ENCODE data around the gene TMEM128. TPM values are rescaled to one million over a fixed set of nuclear protein-coding genes. Genes with fewer than 3 reads are reported as not detected.

The TMEM128 gene
- total RNA-seq, 2 donors from 2014 or later = 24.4 to 27.4 TPM

DNA sequence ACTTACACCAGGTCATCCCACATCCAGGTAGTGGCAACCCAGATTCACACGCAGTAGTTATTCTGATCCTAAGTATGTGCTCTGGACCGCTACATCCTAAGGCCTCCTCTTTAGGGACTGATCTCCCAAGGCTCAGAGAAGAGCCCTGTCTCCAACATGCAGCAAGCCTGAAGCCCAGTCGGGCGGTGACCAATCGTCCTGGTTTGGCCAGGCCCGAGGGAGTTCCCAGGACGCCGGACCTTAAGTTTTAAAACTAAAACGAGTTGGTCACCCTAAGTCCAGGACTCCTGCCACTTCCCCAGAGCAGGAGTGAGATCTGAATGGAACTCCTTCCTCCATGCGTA lies 41.5 kb upstream of the TMEM128 start:
- no peak for DNase-seq (ENCODE audit: low spot score)
- H3K36me3 ChIP-seq = peaks cover 7% of the 10 kb centered on the region
- ATAC-seq (ENCODE audit: insufficient number of reproducible peaks, low FRiP score, low read depth) = no peak
- H3K9me3 ChIP-seq = no peaks in the 10 kb centered on the region
- TF ChIP-seq, protein P1, sequence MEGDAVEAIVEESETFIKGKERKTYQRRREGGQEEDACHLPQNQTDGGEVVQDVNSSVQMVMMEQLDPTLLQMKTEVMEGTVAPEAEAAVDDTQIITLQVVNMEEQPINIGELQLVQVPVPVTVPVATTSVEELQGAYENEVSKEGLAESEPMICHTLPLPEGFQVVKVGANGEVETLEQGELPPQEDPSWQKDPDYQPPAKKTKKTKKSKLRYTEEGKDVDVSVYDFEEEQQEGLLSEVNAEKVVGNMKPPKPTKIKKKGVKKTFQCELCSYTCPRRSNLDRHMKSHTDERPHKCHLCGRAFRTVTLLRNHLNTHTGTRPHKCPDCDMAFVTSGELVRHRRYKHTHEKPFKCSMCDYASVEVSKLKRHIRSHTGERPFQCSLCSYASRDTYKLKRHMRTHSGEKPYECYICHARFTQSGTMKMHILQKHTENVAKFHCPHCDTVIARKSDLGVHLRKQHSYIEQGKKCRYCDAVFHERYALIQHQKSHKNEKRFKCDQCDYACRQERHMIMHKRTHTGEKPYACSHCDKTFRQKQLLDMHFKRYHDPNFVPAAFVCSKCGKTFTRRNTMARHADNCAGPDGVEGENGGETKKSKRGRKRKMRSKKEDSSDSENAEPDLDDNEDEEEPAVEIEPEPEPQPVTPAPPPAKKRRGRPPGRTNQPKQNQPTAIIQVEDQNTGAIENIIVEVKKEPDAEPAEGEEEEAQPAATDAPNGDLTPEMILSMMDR (IDR thresholded peaks at IDR 0.05) = no peak
- H3K27me3 ChIP-seq (replicated peaks; ENCODE audit: insufficient read depth) = no peaks in the 10 kb centered on the region
- H3K4me3 ChIP-seq = peak overlapping the region; percentile 84
- peak overlapping the region; percentile 57 to 66 for H3K27ac ChIP-seq
- peaks cover 17 to 22% of the 10 kb centered on the region in 2 donors for H3K4me1 ChIP-seq (ENCODE audit: control insufficient read depth in 1 of 2, low read depth in 2 of 2)

DNA sequence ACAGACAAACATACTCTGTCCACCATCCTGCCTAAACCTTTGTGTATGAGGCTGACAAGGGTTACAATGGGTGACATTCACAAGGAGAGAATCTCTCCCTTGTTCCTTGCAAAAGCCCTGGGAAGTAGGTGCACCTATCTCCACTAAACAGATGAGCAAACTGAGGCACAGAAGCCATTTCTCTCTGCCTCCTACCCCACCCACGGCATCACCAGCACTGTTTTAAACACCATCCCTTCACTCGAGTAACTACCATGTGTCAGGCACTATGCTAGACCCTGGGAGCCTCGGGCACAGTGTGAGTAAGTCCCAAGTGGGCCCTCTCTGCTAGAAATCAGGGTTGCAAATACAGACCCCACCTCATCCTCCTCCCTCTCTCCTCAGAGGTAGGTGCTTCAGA lies 41.0 kb upstream of the TMEM128 start:
- TF ChIP-seq, protein P1 (IDR thresholded peaks at IDR 0.05) = no peak

GRCh38 chr4:4288098-4288497 lies 40.1 kb upstream of the TMEM128 start:
- no peak overlapping the region for H3K27ac ChIP-seq
- H3K4me3 ChIP-seq = no peak overlapping the region
- TF ChIP-seq, protein P1 (IDR thresholded peaks at IDR 0.05) = no peak
- H3K27me3 ChIP-seq (replicated peaks; ENCODE audit: insufficient read depth) = no peaks in the 10 kb centered on the region
- H3K36me3 ChIP-seq = peaks cover 12% of the 10 kb centered on the region
- peaks cover 17 to 22% of the 10 kb centered on the region in 2 donors for H3K4me1 ChIP-seq (ENCODE audit: control insufficient read depth in 1 of 2, low read depth in 2 of 2)
- ATAC-seq (ENCODE audit: insufficient number of reproducible peaks, low FRiP score, low read depth) = no peak
- no peak for DNase-seq (ENCODE audit: low spot score)
- H3K9me3 ChIP-seq = no peaks in the 10 kb centered on the region

More for the DNA sequence above, 41.0 kb upstream of the TMEM128 start:
- H3K36me3 ChIP-seq = peaks cover 7% of the 10 kb centered on the region
- no peaks in the 10 kb centered on the region for H3K27me3 ChIP-seq (replicated peaks; ENCODE audit: insufficient read depth)
- H3K27ac ChIP-seq = no peak overlapping the region
- peaks cover 17 to 22% of the 10 kb centered on the region in 2 donors for H3K4me1 ChIP-seq (ENCODE audit: control insufficient read depth in 1 of 2, low read depth in 2 of 2)
- H3K4me3 ChIP-seq = peak overlapping the region; percentile 84
- H3K9me3 ChIP-seq = no peaks in the 10 kb centered on the region
- ATAC-seq (ENCODE audit: insufficient number of reproducible peaks, low FRiP score, low read depth) (no peak), DNase-seq (ENCODE audit: low spot score) (no peak)

DNA sequence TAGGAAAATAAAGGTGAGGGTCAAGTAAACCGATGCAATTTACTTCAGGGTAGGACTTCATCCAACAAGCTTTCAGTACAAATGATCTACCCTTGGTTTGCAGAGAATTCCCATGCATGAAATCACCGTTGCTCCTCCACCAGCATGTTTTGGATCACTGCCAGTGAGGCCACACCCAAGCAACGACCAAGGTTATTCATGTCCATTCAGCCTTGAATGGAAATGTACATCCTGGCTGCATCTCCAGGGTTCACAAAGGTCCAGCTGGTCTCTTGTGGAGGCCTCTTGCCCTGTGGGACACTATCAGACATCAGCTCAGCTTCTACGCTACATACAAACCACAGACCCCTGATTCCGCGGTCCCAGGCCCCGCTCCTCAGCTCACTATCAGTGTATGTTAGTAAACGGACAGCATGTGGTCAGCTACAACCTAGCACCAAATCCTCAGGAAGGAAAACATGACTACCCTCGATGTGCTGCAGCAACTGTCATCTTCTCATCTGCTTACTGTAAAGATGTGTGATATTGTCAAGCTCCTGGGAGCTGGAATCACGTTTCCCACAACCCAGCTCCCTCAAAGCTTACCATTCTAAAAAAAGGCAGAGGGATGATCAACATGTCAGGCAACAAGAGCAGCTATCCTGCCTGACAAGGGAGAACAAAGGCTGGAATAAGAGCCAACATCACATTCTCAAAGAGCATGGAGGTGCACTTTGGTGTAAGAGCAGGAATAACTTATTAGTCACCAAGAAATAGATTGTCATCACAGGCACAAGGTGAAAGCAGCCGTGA lies 37.0 kb upstream of the TMEM128 start:
- no peak overlapping the region for H3K27ac ChIP-seq
- DNase-seq (ENCODE audit: low spot score) = no peak
- H3K36me3 ChIP-seq = peaks cover 29% of the 10 kb centered on the region
- H3K4me3 ChIP-seq = no peak overlapping the region
- H3K9me3 ChIP-seq = no peaks in the 10 kb centered on the region
- peaks cover 8 to 10% of the 10 kb centered on the region in 2 donors for H3K4me1 ChIP-seq (ENCODE audit: control insufficient read depth in 1 of 2, low read depth in 2 of 2)
- TF ChIP-seq, protein P1 (IDR thresholded peaks at IDR 0.05) = no peak
- no peaks in the 10 kb centered on the region for H3K27me3 ChIP-seq (replicated peaks; ENCODE audit: insufficient read depth)
- ATAC-seq (ENCODE audit: insufficient number of reproducible peaks, low FRiP score, low read depth) = no peak

DNA sequence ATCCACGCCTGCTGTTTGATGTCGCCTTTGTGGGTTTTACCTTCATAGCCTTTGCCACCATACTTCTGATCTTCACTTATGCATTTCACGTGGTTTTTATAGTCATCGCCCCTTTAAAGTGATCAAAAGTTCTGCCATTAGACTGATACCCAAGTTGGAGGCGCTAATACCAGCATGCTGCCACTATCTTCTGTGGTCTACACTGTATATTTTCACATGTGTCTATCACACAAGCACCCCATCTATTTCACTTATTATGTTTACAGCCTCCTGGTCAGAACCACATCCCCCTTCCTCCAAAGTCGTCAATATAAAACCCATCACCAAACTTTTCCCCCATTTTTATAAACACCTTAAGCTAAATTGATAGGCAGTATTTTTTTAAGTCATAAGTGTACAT lies 33.8 kb upstream of the TMEM128 start:
- peaks cover 51% of the 10 kb centered on the region for H3K36me3 ChIP-seq
- DNase-seq (ENCODE audit: low spot score) (no peak), ATAC-seq (ENCODE audit: insufficient number of reproducible peaks, low FRiP score, low read depth) (no peak)
- no peak overlapping the region for H3K27ac ChIP-seq
- no peaks in the 10 kb centered on the region for H3K4me1 ChIP-seq (ENCODE audit: control insufficient read depth in 1 of 2, low read depth in 2 of 2)
- no peaks in the 10 kb centered on the region for H3K9me3 ChIP-seq
- H3K27me3 ChIP-seq (replicated peaks; ENCODE audit: insufficient read depth) = no peaks in the 10 kb centered on the region
- no peak overlapping the region for H3K4me3 ChIP-seq
- TF ChIP-seq, protein P1 (IDR thresholded peaks at IDR 0.05) = no peak
